HG03095 (cell line): ENCODE results near the gene DCDC2.
A peak's percentile ranks its signal among the peaks of the same experiment; 100 is the strongest.
"Not testable (repeated sequence)": the region's sequence is repeated elsewhere in the genome, so short reads cannot be mapped to it uniquely, and the experiment has no call there.

ENCODE experiments used
- ATAC-seq: cut with Tn5 transposase; IDR thresholded peaks from one replicate; pipeline ENCODE4 v1.9.1; 2021; ENCODE audit warnings: moderate library complexity; ENCODE audit not compliant: unreplicated experiment

The DCDC2 gene

DNA sequence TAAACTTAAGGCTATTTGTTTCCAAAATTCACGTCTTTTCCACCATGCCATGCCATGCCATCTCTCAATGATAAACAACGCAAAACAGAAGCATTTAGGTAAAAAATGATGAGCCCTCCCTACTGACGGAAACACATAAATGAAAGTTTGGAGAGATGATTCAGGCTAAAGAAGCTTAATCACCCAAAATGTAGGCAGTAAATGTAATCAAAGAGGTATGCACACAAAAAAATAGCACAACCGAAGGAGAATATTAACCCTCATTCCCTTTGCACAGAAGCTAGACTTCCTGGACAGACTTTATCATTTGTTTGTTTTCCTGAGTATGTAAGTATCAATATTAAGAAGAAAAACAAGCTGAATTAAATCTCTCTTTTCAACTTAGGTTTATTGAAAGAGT is 28.8 kb downstream of the DCDC2 start:
- ATAC-seq = no peak

DNA sequence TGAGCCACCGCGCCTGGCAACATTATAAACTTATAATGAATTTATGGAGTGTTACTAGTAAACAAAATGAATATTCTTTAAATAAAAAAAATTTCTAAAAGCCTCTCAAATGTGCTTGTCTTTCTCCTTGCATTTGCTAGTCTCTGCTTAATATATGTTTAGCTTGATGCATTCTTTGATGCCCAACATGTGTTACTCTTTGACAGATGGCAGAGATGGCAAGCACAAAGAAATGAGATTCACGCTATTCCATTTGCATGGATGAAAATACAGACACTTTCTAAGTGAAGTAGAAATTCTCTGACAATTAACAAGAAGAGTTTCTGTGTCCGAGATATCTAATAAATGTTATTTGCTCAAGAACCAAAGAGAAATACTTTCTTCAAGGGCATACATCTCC is 30.1 kb downstream of the DCDC2 start:
- no peak for ATAC-seq

DNA sequence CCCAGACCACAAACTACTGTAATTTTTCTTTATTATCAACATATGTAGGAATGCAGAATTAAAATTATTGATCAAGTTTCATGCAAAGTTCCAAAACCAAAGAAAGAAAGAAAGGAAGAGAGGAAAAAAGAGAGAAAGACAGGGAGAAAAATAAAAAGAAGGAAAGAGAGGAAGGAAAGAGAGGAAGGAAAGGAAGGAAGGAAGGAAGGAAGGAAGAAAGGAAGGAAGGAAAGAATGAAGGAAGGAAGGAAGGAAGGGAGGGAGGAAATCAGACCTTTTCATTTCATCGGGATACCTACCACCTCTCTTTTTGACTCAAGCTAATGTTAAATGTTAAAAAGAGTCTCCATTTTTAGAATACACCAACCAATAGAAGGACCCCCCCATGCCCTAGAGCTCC is 31.9 kb downstream of the DCDC2 start:
- no peak for ATAC-seq

DNA sequence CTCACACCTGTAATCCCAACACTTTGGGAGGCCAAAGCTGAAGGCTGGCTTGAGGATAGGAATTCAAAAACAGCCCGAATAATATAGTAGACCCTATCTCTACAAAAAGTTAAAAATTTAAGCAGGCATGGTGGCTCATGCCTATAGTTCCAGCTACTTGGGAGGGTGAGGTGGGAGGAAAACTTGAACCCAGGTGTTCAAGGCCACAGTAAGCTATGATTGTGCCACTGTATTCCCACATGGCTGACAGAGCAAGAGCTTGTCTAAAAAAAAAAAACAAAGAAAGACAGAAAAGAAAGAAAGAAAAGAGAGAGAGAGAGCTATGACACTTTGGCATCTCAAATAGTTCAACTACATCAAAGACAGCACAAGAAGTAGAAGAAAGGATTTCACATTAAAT is 33.2 kb downstream of the DCDC2 start:
- no peak for ATAC-seq

DNA sequence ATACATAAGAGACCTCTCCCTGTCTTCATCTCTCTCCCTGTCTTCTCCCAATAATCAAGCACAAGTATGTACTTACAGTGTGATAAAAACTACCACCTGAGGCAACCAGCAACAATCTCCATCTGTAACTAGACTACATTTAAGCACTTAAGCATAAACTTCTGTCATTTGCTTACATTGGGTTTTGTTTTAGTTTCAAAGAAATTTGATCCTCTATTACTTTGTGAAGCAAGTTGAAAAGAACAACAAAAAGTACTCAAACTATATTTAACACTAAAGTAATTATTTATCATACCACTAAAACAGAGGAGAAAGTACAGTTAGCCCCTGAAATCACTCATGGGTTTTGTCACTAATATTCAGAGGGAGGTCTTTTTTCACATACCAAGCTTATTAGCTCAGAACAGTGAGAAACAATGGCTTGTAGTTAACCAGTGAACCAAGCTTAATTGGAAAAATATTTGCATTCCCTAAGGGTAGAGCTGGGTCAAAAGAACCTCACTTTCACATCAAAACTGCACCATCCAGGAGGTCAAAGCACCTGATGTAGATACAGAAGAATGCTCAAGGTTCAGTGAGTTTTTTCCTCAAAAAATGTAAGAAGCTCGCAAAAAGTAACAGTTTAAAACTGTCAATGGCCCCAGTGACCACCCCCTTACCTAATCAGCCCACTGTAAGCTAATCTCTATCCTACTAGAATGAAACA is 34.1 kb downstream of the DCDC2 start:
- ATAC-seq = no peak

DNA sequence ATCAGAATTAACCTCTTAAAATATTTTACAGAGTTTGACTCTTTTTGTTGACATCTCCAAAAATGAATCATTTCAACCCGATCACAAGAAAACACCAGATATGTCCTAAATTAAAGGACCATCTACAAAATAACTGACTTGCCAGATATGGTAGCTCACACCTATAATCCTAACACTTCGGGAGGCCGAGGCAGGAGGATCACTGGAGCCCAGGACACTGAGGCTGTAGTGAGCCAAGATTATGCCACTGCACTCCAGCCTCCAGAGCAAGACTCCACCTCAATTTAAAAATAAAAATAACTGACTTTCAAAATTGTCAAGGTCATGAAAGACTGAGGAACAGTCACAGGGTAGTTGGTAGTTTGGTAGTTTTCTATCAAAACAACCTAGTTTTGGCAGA is 34.9 kb downstream of the DCDC2 start:
- ATAC-seq = no peak

DNA sequence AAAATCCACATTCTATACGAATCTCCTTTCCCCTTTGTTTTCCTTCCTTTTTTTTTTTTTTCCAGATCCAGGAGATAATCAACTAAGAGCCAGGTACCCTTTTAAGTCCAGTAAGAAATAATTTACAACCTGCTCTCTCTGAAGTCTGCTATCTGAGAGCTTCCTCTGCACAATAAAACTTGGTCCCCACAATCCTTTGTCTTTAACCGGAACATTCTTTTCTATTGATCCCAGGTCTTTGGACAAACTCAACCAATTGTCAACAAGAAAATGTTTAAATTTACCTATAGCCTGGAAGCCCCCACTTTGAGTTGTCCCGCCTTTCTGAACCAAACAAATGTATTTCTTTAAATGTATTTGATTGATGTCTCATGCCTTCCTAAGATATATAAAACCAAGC is 35.4 kb downstream of the DCDC2 start:
- not testable (repeated sequence) for ATAC-seq

DNA sequence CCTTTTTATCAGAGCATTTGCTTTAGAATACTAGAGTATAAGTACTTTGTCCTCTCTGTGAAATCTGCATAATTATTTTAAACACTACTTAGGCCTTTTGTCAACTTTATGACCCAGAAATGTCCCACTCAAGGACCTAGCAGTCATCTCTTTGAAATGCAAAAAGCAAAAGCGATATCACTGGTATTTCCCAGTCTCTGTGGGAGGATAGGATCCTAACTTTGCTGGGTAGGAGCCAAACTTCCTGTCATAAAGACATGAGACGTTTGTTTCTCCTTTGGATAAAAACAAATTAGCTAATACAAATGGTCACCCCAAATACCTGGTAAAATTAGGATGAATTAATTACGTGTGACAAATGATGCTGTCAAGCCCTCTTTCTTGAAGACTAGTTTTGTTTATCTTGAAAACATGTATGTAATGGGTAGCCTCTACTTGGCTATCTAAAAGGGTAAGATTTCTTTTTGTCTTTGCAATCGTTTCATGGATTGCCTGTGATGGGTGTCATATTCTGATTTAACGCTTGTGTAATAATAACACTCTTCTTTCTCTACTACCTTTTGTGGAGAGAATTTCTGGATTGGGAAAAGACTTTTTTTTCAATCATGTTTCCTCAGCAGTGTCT is 36.2 kb downstream of the DCDC2 start:
- ATAC-seq = no peak

DNA sequence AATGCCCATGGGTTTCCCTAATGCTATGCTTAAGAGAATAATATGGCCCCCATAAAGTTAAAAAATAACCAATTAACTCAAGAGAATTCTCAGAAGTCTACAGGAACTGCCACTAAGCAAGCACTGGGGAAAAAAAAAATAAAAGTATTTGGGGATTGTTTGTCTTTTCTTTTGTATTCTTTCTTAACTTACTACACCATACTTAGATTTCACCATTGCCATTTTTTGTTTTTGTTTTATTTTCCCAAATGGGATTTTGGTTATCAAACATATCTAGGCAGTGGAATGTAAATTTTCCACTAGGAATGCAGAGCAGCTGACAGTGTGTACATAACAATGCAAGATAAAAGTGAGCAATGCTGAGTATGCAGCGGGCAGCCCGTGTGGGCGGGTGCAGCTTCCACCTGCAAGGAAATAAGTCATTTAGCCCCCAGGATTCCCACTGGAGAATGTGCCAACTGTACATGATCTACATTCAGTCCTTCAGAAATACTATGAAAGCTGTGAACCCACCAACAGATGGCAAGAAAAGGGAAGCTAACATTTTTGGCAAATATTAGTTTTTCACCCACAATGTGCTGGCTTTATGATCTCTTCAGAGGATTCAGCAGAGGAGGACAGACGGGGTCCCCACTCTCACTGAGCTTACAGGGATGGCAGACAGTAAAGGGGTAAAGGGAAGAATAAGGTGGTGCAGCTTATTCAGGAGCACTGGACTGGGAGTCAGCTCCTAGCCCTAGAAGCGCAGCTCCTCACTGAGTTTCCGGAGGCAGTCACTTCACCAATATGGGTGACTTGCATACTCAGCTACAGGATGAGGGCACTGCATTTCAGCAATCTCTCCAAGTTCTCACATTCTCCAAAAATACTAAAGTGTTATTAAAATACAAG is 44.4 kb downstream of the DCDC2 start:
- ATAC-seq = no peak

DNA sequence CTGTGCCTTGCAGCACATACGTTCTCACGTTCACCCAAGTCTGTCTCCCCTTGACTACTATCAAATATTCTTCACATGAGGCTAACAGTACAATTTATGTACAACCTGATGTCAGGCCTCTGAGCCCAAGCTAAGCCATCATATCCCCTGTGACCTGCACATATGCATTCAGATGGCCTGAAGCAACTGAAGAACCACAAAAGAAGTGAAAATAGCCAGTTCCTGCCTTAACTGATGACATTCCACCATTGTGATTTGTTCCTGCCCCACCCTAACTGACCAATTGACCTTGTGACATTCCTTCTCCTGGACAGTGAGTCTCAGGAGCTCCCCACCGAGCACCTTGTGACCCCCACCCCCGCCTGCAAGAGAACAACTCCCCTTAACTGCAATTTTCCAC is 46.1 kb downstream of the DCDC2 start:
- not testable (repeated sequence) for ATAC-seq

DNA sequence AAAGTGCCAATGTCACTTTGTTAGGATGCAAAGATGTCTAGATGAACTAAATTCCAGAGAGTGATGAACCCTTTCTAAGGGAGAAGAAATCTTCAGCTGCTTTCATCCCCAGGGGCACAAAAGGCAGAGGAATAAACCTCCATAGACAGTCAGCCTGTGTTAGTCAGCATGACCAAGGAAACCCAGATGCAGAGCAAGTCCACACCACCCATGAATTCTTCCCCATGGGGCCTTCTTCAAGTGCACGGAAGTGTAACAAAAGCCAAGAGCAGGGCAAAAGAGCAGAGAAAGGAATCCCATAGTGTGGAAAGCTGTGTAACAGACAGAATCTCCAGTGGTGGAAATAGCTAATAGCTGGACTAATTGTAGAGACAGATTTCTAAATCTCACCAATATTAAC is 50.0 kb downstream of the DCDC2 start:
- ATAC-seq = no peak

DNA sequence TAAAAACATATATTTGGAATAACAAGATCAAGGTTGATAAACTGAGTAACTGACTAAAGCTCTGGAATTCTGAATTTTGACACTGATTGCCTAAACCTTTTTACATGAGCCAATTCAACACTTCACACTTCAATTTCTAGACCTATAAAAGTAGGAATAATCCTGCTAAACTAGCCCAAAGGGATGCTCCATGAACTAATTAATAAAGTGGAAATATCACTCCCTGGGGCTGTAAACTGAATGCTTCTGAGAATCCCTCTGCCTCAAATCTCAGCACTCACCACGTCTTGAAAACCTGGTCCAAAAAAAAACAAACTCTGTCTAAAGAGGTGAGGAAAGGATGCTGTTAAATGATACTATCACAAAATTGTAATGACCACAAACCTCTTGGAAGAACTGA is 50.9 kb downstream of the DCDC2 start:
- no peak for ATAC-seq

DNA sequence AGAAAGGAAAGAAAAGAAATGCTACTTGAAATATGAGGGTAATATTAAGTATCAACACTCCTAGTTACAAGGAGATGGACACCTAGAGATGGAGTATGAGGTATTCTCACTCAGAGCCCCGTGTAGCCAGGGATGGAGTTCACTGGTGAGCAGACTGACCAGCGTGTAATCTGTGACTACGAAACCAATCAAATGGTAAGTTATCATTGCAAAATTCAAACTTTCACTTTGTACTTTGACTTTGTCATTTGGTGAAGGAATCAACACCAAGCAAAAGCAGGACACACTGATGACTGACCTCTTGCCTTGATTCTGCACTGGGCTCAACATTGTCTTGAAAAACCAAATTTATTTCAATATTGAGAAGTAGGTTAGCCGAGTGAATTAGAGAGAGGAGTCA is 51.8 kb downstream of the DCDC2 start:
- no peak for ATAC-seq

DNA sequence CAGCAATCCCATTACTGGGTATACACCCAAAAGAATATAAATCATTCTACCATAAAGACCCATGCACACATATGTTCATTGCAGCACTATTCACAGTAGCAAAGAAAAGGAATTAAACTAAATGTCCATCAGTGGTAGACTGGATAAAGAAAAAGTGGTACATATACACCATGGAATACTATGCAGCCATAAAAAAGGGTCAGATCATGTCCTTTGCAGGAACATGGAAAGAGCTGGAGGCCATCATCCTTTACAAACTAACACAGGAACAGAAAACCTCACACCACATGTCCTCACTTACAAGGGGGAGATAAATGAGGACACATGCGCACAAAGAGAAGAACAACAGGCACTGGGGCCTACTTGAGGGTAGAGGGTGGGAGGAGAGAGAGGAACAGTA is 60.9 kb downstream of the DCDC2 start:
- ATAC-seq = no peak

DNA sequence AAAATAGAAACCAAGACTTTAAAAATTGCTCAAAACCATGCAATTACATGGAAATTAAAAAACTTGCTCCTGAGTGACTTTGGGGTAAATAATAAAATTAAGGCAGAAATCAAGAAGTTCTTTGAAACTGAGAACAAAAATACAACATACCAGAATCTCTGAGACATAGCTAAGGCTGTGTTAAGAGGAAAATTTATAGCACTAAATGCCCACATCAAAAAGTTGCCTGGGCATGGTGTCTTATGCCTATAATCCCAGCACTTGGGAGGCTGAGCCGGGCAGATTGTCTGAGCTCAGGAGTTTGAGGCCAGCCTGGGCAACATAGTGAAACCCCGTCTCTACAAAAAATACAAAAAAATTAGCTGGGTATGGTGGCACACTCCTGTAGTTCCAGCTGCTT is 64.0 kb downstream of the DCDC2 start:
- ATAC-seq = not testable (repeated sequence)

DNA sequence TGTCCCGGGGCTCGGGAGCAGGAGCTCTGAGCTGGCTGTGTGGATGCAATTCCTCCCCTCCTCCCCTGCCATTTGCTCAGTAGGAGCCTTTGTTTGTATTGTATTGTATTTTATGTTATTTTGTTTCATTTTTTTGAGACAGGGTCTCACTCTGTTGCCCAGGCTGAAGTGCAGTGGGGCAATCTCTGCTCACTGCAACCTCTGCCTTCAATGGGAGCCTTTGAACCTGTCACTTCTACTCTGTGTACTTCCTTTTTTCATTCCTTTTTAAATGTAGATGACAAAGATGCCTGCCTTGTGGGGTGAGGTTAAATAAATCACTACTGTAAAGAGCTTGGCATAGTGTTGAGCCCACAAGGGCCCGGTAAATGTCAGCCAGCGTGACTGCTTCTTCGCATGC is 70.6 kb downstream of the DCDC2 start:
- ATAC-seq = no peak

DNA sequence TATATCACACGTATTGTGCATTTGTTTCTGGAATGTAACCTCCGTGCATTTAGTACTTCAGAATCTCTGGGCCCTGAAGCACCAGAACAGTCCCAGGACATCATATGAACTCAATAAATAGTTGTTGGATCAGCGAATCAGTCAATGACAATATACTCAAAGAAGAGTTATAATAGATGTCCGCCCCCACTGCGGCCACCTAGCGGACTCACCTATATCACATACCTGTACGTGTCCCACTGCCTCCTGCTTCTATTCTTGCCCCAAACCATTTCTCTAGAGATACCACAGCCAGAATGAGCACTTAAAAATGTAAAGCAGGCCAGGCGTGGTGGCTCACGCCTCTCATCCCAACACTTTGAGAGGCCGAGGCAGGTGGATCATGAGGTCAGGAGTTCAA is 73.9 kb downstream of the DCDC2 start:
- no peak for ATAC-seq

DNA sequence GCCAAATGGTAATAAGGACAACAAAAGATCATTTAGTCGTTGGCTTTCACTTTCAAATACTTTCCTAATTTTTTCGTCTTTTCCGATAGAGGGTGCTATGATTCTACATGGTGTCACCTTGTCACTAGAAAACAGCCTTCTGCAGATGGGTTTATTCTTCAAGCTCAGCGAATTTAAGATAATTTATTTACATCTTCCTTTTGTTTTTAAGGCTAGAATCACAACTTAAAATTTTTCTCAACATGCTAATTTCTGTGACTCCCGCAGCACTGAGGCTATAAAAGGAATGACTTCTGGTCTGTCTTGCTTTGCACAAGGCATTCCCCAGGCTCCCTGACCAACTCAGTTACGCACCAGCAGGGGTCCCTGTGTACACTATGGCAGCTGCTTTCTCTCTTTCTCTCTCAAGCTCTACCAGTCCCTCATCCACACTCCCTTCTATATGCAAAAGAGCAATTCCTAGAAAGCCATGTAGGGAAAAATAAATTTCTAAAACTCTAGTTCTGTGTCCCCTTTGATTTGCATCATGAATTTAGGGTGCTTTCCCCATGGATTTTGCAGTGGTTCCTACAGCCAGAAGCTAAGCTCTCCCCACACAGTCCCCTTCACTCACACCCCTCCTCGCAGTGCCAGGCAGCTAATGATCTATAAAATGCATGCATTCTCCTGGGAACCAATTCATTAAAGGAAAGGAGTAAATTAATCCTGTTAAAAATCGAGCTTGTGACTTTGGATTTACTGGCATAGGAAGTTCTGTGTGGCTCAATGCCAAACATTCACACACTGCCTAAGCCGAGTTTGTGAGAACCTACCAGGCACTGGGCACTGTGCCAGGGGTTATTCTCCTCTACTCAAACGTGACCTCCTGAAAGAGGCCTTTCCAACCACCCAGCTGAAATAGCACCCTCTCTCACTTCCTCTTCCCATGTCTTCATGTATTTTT is 74.5 kb downstream of the DCDC2 start:
- peak; percentile 88 for ATAC-seq

DNA sequence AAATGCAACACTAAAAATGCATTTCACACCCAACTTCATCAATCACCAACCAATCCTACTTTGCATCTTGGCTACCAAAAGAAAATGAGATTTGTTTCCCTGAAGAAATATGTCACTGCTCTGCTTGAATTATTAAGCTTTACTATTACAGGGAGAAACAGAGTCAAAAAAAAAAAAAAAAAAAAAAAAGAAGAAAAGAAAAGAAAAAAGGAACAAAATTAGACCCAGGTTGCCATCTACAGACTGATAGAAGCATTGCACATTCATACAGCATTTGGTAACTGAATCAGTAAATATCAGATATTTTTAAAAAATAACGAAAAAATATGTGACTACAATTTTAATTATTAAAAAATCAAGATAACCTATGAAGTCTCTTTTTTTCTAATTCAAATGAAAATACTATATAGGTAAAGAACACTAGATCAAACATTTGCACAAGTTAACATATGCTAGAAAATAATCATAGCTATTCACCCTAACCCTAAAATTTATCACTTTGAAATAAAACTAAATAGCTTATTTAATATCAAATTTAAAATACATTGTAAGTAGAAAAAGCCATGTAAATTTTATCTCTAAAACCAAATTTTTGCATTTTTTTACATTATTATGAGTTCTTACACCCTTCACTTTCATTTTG is 83.3 kb downstream of the DCDC2 start:
- ATAC-seq = no peak

DNA sequence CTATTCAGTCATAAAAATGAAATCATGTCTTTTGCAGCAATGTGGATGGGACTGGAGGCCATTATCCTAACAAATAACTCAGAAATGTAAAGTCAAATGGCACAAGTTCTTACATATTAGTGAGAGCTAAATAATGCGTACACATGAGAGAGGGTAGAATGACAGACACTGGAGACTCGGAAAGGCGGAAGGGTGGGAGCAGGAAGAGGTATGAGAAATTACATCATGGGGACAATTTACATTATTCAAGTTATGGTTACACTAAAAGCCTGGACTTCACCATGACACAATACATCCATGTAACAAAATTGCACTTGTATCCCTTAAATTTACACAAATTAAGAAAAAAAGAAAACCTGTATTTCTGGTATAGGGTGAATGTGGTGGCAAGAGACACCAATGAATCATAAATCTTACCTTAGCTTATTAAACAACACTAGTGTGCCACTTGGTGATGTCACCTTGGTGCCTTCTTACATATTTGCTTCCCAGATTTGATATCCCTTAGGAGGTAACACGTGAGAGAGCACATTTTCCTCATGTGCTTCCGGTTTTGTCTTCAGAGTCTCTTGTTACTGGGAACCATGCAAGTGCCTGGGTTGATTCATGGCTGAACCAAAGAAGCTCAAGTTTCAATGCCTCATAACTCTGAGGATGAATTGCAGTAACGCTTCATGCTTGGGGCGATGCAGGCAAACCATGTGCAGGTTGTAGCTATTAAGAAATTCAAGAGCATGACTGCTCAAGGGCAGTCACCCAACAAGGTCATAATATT is 84.6 kb downstream of the DCDC2 start:
- ATAC-seq = no peak
